Thyroid gland (tissue), 4 donors: ENCODE measurements around the gene TMEM200B. TPM values are rescaled to one million over a fixed set of nuclear protein-coding genes. Genes with fewer than 3 reads are reported as not detected.
"Not testable (repeated sequence)": the region's sequence is repeated elsewhere in the genome, so short reads cannot be mapped to it uniquely, and the experiment has no call there.

Experiments
- DNase-seq, 2 donors: peaks; one replicate each; pipeline ENCODE4 v3.0.0-alpha.2; 2019
- H3K27ac ChIP-seq, 3 donors: fragments of 200-600 bp; sonication (generic); 1 replicate in 2 of 3; 2 replicates in 1 of 3; pipeline ENCODE4 v1.5.1; 2016 to 2019; ENCODE audit warnings: mild to moderate bottlenecking in 1 of 3, moderate library complexity in 1 of 3
- H3K27me3 ChIP-seq: fragments of 200-600 bp; sonication (generic); one replicate; pipeline ENCODE4 v1.5.1; 2019
- H3K36me3 ChIP-seq, 2 donors: fragments of 200-600 bp; sonication (generic); one replicate each; pipeline ENCODE4 v1.5.1; 2016 to 2019
- H3K4me1 ChIP-seq, 2 donors: fragments of 200-600 bp; sonication (generic); one replicate each; pipeline ENCODE4 v1.5.1; 2017 to 2019
- H3K4me3 ChIP-seq, 3 donors: fragments of 200-600 bp; sonication (generic); replicated peaks in 1 of 3; 1 replicate in 2 of 3; 2 replicates in 1 of 3; pipeline ENCODE4 v1.5.1; 2016; ENCODE audit warnings: mild to moderate bottlenecking in 1 of 3
- H3K9me3 ChIP-seq: fragments of 200-600 bp; sonication (generic); one replicate; pipeline ENCODE4 v1.5.1; 2017
- CTCF ChIP-seq, 6 experiments: fragments of 200-600 bp in 3 of 6; fragments of 450-650 bp in 3 of 6; sonication (generic) in 3 of 6; IDR thresholded peaks; one replicate each; pipeline ENCODE4 v1.5.1; 2016 to 2019; ENCODE audit warnings: antibody characterized with exemption in 6 of 6, mild to moderate bottlenecking in 2 of 6, inconsistent platforms in 1 of 6, moderate library complexity in 1 of 6
- POLR2A ChIP-seq, 2 donors: fragments of 450-650 bp; IDR thresholded peaks; one replicate each; pipeline ENCODE4 v1.6.1; 2017; ENCODE audit warnings: antibody characterized with exemption in 2 of 2, mild to moderate bottlenecking in 2 of 2, moderate library complexity in 1 of 2
- WGBS, 2 donors: methylation state at CpG; one replicate each; pipeline ENCODE4 v1.1.5; 2017; 5-methylcytosine and 5-hydroxymethylcytosine counted together
- intact Hi-C: fragments of 100-400 bp; cut with DNase I; formaldehyde crosslinking; loops from one replicate; pipeline ENCODE4 v1.15.1; 2023
- total RNA-seq, 4 donors: library from RNA; depleted of rRNA; stranded (reverse); fragments of >200 nt; gene quantifications; one replicate each; pipeline ENCODE4 v1.2.3, GENCODE V29; 2016

TMEM200B gene
- total RNA-seq, 4 donors from 2014 or later = 1.9 to 8.2 (median 2.7) TPM

GRCh38 chr1:29096231-29096886 lies 27.3 kb downstream of the TMEM200B start:
- H3K36me3 ChIP-seq = peaks cover 5% of the 10 kb centered on the region in 2 donors
- DNase-seq = no peak
- no peaks in the 10 kb centered on the region for H3K27me3 ChIP-seq
- intact Hi-C loops = no loop called here
- no peaks in the 10 kb centered on the region for H3K9me3 ChIP-seq
- H3K27ac ChIP-seq = no peak overlapping the region
- 50 to 58% methylated on average over 4 of the region's 4 CpGs for WGBS, 2 donors
- peaks cover 0 to 3% of the 10 kb centered on the region in 2 donors for H3K4me1 ChIP-seq
- no peak overlapping the region for H3K4me3 ChIP-seq
- TF ChIP-seq POLR2A (IDR thresholded peaks at IDR 0.05) = no peak
- TF ChIP-seq CTCF (IDR thresholded peaks at IDR 0.05) = no peak

- Histone ChIP-seq H3K4me1 (peaks cover 0 to 3% of the 10 kb centered on the region in 2 donors), H3K4me3 (no peak overlapping the region), H3K36me3 (peaks cover 5% of the 10 kb centered on the region in 2 donors), H3K27me3 (no peaks in the 10 kb centered on the region), H3K9me3 (no peaks in the 10 kb centered on the region), H3K27ac (no peak overlapping the region)
- TF ChIP-seq CTCF (IDR thresholded peaks at IDR 0.05) = no peak
- no peak for TF ChIP-seq POLR2A (IDR thresholded peaks at IDR 0.05)
- DNase-seq = no peak
- 89% methylated on average over 1 of the region's 1 CpG for WGBS, 2 donors
- intact Hi-C loops = no loop called here
Measured at GRCh38 chr1:29094954-29095353, 28.7 kb downstream of the TMEM200B start.

GRCh38 chr1:29094433-29094832 lies 29.3 kb downstream of the TMEM200B start:
- Histone ChIP-seq H3K4me1 (peaks cover 0 to 3% of the 10 kb centered on the region in 2 donors), H3K36me3 (peaks cover 0 to 5% of the 10 kb centered on the region in 2 donors), H3K9me3 (no peaks in the 10 kb centered on the region), H3K4me3 (no peak overlapping the region), H3K27ac (no peak overlapping the region), H3K27me3 (no peaks in the 10 kb centered on the region)
- intact Hi-C loops = no loop called here
- no peak for DNase-seq
- TF ChIP-seq CTCF (IDR thresholded peaks at IDR 0.05) (no peak), POLR2A (IDR thresholded peaks at IDR 0.05) (no peak)
- WGBS, 2 donors = 94 to 97% methylated on average over 3 of the region's 3 CpGs

- H3K27me3 ChIP-seq, DNase-seq, intact Hi-C loops, H3K4me1 ChIP-seq, H3K27ac ChIP-seq, H3K9me3 ChIP-seq, H3K36me3 ChIP-seq, H3K4me3 ChIP-seq: not testable (repeated sequence)
- WGBS, 2 donors = 95 to 98% methylated on average over 5 of the region's 5 CpGs
Measured at GRCh38 chr1:29092704-29093103, 31.0 kb downstream of the TMEM200B start.

- TF ChIP-seq POLR2A (IDR thresholded peaks at IDR 0.05) = no peak
- no peak for TF ChIP-seq CTCF (IDR thresholded peaks at IDR 0.05)
- Histone ChIP-seq H3K9me3 (no peaks in the 10 kb centered on the region), H3K4me3 (no peak overlapping the region), H3K27ac (no peak overlapping the region), H3K27me3 (no peaks in the 10 kb centered on the region), H3K4me1 (no peaks in the 10 kb centered on the region), H3K36me3 (no peaks in the 10 kb centered on the region)
- intact Hi-C loops = no loop called here
- no peak for DNase-seq
Measured at GRCh38 chr1:29090937-29091618, 32.6 kb downstream of the TMEM200B start.
